Stimulated activated CD8-positive, alpha-beta memory T cell treated with anti-CD3 and anti-CD28 coated beads, Interleukin-15, amount 100 ng/mL, for 24 hours (primary cell): ENCODE data around the gene DEPDC5.

Source experiments
- DNase-seq: peaks from one replicate; pipeline ENCODE4 v3.0.0-alpha.2; 2020; ENCODE audit warnings: low read depth

Gene DEPDC5

GRCh38 chr22:31951194-31952093 is 197.6 kb downstream of the DEPDC5 start:
- DNase-seq = no peak

- DNase-seq = no peak
Measured at GRCh38 chr22:31952094-31952401, 198.2 kb downstream of the DEPDC5 start.

- DNase-seq = no peak
Measured at GRCh38 chr22:31952472-31952871, 198.7 kb downstream of the DEPDC5 start.

GRCh38 chr22:31953261-31953660 is 199.4 kb downstream of the DEPDC5 start:
- DNase-seq = no peak

GRCh38 chr22:31954535-31955523 is 201.0 kb downstream of the DEPDC5 start:
- DNase-seq = no peak

- no peak for DNase-seq
Measured at GRCh38 chr22:31956360-31956759, 202.5 kb downstream of the DEPDC5 start.
